ENCODE measurements around the gene PSMA4. TPM values are rescaled to one million over a fixed set of nuclear protein-coding genes. Genes with fewer than 3 reads are reported as not detected.

The PSMA4 gene
- total and polyA plus RNA-seq, 2 of the 8 experiments (the other 6 are each of a cell fraction or from before 2014, with no cell fraction given) = 348 to 445 TPM

DNA sequence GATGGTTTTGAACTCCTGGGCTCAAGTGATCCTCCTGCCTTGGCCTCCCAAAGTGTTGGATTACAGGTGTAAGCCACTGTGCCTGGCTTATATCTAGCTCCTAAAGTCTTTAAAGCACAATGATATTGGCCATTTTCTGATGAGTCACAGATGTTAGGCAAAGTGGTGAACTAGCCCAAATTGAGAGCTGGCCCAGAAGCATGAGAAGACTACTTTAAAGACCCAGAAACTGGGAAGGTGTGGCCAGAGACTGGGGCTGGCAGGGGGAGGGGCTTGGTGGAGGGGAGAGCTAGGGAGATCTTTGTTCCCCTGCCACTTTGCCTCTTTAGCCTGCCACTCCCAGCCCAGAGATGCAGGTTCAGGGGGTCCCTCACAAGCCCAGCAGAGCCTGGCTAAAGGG is 58.9 kb downstream of the PSMA4 start (continued):
- TF ChIP-seq, protein P1, sequence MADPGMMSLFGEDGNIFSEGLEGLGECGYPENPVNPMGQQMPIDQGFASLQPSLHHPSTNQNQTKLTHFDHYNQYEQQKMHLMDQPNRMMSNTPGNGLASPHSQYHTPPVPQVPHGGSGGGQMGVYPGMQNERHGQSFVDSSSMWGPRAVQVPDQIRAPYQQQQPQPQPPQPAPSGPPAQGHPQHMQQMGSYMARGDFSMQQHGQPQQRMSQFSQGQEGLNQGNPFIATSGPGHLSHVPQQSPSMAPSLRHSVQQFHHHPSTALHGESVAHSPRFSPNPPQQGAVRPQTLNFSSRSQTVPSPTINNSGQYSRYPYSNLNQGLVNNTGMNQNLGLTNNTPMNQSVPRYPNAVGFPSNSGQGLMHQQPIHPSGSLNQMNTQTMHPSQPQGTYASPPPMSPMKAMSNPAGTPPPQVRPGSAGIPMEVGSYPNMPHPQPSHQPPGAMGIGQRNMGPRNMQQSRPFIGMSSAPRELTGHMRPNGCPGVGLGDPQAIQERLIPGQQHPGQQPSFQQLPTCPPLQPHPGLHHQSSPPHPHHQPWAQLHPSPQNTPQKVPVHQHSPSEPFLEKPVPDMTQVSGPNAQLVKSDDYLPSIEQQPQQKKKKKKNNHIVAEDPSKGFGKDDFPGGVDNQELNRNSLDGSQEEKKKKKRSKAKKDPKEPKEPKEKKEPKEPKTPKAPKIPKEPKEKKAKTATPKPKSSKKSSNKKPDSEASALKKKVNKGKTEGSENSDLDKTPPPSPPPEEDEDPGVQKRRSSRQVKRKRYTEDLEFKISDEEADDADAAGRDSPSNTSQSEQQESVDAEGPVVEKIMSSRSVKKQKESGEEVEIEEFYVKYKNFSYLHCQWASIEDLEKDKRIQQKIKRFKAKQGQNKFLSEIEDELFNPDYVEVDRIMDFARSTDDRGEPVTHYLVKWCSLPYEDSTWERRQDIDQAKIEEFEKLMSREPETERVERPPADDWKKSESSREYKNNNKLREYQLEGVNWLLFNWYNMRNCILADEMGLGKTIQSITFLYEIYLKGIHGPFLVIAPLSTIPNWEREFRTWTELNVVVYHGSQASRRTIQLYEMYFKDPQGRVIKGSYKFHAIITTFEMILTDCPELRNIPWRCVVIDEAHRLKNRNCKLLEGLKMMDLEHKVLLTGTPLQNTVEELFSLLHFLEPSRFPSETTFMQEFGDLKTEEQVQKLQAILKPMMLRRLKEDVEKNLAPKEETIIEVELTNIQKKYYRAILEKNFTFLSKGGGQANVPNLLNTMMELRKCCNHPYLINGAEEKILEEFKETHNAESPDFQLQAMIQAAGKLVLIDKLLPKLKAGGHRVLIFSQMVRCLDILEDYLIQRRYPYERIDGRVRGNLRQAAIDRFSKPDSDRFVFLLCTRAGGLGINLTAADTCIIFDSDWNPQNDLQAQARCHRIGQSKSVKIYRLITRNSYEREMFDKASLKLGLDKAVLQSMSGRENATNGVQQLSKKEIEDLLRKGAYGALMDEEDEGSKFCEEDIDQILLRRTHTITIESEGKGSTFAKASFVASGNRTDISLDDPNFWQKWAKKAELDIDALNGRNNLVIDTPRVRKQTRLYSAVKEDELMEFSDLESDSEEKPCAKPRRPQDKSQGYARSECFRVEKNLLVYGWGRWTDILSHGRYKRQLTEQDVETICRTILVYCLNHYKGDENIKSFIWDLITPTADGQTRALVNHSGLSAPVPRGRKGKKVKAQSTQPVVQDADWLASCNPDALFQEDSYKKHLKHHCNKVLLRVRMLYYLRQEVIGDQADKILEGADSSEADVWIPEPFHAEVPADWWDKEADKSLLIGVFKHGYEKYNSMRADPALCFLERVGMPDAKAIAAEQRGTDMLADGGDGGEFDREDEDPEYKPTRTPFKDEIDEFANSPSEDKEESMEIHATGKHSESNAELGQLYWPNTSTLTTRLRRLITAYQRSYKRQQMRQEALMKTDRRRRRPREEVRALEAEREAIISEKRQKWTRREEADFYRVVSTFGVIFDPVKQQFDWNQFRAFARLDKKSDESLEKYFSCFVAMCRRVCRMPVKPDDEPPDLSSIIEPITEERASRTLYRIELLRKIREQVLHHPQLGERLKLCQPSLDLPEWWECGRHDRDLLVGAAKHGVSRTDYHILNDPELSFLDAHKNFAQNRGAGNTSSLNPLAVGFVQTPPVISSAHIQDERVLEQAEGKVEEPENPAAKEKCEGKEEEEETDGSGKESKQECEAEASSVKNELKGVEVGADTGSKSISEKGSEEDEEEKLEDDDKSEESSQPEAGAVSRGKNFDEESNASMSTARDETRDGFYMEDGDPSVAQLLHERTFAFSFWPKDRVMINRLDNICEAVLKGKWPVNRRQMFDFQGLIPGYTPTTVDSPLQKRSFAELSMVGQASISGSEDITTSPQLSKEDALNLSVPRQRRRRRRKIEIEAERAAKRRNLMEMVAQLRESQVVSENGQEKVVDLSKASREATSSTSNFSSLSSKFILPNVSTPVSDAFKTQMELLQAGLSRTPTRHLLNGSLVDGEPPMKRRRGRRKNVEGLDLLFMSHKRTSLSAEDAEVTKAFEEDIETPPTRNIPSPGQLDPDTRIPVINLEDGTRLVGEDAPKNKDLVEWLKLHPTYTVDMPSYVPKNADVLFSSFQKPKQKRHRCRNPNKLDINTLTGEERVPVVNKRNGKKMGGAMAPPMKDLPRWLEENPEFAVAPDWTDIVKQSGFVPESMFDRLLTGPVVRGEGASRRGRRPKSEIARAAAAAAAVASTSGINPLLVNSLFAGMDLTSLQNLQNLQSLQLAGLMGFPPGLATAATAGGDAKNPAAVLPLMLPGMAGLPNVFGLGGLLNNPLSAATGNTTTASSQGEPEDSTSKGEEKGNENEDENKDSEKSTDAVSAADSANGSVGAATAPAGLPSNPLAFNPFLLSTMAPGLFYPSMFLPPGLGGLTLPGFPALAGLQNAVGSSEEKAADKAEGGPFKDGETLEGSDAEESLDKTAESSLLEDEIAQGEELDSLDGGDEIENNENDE (IDR thresholded peaks at IDR 0.05; ENCODE audit: insufficient replicate concordance, low read length) = no peak
- no peak for TF ChIP-seq KDM1A (IDR thresholded peaks at IDR 0.05; ENCODE audit: borderline replicate concordance, low read length)
- TF ChIP-seq NANOG (IDR thresholded peaks at IDR 0.05; ENCODE audit: insufficient read depth, low read depth, low read length, poor library complexity, severe bottlenecking) = no peak
- no peak for TF ChIP-seq GABPA (IDR thresholded peaks at IDR 0.05; ENCODE audit: borderline replicate concordance, insufficient read depth, low read length)
- no peak for TF ChIP-seq SIX5 (IDR thresholded peaks at IDR 0.05; ENCODE audit: low read depth, low read length)
- no peak for TF ChIP-seq POLR2A (IDR thresholded peaks at IDR 0.05; ENCODE audit: control extremely low read depth in 1 of 2, low read depth in 2 of 2, low read length in 2 of 2)
- no peak for TF ChIP-seq SAP30 (IDR thresholded peaks at IDR 0.05; ENCODE audit: insufficient read depth, insufficient replicate concordance, low read length)
- TF ChIP-seq CREB1 (IDR thresholded peaks at IDR 0.05) = no peak
- no peak for TF ChIP-seq KDM4A (IDR thresholded peaks at IDR 0.05; ENCODE audit: low read depth, low read length, severe bottlenecking)
- no peak for TF ChIP-seq JUND (IDR thresholded peaks at IDR 0.05; ENCODE audit: low read length)
- TF ChIP-seq SIN3A (conservative IDR thresholded peaks at IDR 0.05 in 1 of 2, IDR thresholded peaks at IDR 0.05 in 1 of 2; ENCODE audit: low read depth in 1 of 2, low read length in 2 of 2) = no peak
- TF ChIP-seq ASH2L (IDR thresholded peaks at IDR 0.05; ENCODE audit: low read length) = no peak
- TF ChIP-seq SRF (IDR thresholded peaks at IDR 0.05; ENCODE audit: low read depth, low read length) = no peak

Measured in H1 (cell line).